Prostate gland (tissue), 2 donors: ENCODE results near the gene NDUFA13. TPM values are rescaled to one million over a fixed set of nuclear protein-coding genes. Genes with fewer than 3 reads are reported as not detected.

ENCODE experiments used
- DNase-seq: peaks from one replicate; pipeline ENCODE4 v3.0.0-alpha.2; 2019; ENCODE audit warnings: low spot score
- H3K27ac ChIP-seq, 2 donors: fragments of 200-600 bp; sonication (generic); 2 replicates each; pipeline ENCODE4 v1.5.1; 2017 to 2019
- H3K27me3 ChIP-seq: fragments of 200-600 bp; sonication (generic); replicated peaks from 2 replicates; pipeline ENCODE4 v1.5.1; 2019; ENCODE audit not compliant: insufficient read depth
- H3K36me3 ChIP-seq, 2 donors: fragments of 200-600 bp; sonication (generic); 1 replicate in 1 of 2; 2 replicates in 1 of 2; pipeline versions ENCODE4 v1.5.1 to v1.8.1; 2017 to 2019
- H3K4me1 ChIP-seq: fragments of 200-600 bp; sonication (generic); replicated peaks from 2 replicates; pipeline ENCODE4 v1.5.1; 2019
- H3K4me3 ChIP-seq, 2 donors: fragments of 200-600 bp; sonication (generic); 2 replicates each; pipeline ENCODE4 v1.5.1; 2017 to 2019
- H3K9me3 ChIP-seq: fragments of 200-600 bp; sonication (generic); 2 replicates; pipeline ENCODE4 v1.5.1; 2017
- POLR2A ChIP-seq: fragments of 450-650 bp; IDR thresholded peaks from one replicate; pipeline ENCODE4 v1.6.1; 2016; ENCODE audit warnings: antibody characterized with exemption, mild to moderate bottlenecking
- POLR2AphosphoS5 ChIP-seq: sonication (generic); formaldehyde crosslinking; IDR thresholded peaks from one replicate; pipeline ENCODE4 v1.6.1; 2017; ENCODE audit warnings: antibody characterized with exemption
- WGBS: methylation state at CpG from one replicate; pipeline ENCODE4 v1.1.5; 2018; 5-methylcytosine and 5-hydroxymethylcytosine counted together
- intact Hi-C: fragments of 100-400 bp; cut with DNase I; formaldehyde crosslinking; loops from one replicate; pipeline ENCODE4 v1.14.2; 2022
- total RNA-seq, 2 donors: library from RNA; depleted of rRNA; stranded (reverse); fragments of >200 nt; gene quantifications; one replicate each; pipeline ENCODE4 v1.1.0, GENCODE V29; 2016
- TF ChIP-seq, protein P1 (sequence below), 4 experiments: fragments of 200-600 bp in 2 of 4; fragments of 450-650 bp in 2 of 4; sonication (generic) in 2 of 4; IDR thresholded peaks; 1 replicate in 3 of 4; 2 replicates in 1 of 4; pipeline ENCODE4 v1.5.1; 2016 to 2019; ENCODE audit warnings: antibody characterized with exemption in 4 of 4, mild to moderate bottlenecking in 2 of 4, moderate library complexity in 2 of 4

The NDUFA13 gene
- total RNA-seq, 2 donors from 2014 or later, result 46.0 to 57.4 TPM

DNA sequence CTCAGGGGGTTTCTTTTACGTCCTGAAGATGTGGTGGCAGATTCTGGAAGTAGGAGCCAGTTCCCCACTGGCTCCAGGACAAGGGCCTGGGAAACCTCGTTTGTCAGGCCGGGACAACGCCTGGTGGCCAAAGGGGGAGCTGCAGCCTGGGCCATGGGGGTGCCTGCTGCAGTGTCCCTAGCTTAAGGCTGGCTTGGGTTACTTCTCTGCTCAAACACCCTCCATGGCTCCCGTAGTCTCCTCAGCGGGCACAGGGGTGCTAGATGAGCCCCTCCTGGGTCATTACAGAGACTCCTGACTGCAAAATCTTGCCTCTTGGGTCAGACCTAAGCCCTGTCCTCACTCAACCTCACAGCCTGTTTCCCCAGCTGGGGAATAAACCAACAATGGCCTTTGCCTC, 36.8 kb downstream of the NDUFA13 start:
- 49% methylated on average over 6 of the region's 6 CpGs for WGBS
- Histone ChIP-seq H3K4me3 (no peak overlapping the region), H3K4me1 (no peaks in the 10 kb centered on the region), H3K27me3 (peaks cover 2% of the 10 kb centered on the region), H3K27ac (no peak overlapping the region), H3K36me3 (no peaks in the 10 kb centered on the region), H3K9me3 (no peaks in the 10 kb centered on the region)
- TF ChIP-seq POLR2AphosphoS5, result no peak
- TF ChIP-seq, protein P1, sequence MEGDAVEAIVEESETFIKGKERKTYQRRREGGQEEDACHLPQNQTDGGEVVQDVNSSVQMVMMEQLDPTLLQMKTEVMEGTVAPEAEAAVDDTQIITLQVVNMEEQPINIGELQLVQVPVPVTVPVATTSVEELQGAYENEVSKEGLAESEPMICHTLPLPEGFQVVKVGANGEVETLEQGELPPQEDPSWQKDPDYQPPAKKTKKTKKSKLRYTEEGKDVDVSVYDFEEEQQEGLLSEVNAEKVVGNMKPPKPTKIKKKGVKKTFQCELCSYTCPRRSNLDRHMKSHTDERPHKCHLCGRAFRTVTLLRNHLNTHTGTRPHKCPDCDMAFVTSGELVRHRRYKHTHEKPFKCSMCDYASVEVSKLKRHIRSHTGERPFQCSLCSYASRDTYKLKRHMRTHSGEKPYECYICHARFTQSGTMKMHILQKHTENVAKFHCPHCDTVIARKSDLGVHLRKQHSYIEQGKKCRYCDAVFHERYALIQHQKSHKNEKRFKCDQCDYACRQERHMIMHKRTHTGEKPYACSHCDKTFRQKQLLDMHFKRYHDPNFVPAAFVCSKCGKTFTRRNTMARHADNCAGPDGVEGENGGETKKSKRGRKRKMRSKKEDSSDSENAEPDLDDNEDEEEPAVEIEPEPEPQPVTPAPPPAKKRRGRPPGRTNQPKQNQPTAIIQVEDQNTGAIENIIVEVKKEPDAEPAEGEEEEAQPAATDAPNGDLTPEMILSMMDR (IDR thresholded peaks at IDR 0.05), result peak in 2 of 4 experiments; percentile 25 to 44
- intact Hi-C loops, result no loop called here
- DNase-seq, result no peak

DNA sequence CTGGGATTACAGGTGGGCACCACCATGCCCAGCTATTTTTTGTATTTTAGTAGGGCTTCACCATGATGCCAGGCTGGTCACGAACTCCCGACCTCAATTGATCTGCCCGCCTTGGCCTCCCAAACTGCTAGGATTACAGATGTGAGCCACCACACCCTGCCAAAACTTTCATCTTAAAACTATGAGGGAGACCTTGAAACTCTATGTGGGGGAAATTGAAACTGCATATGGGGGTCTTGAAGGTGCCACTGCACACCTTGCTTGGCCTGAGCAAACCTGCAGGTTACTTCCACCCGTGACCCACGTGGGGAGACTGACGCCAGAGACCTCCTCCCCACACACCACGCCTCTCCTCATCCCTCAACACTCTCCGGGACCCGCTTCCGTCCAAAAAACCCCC, 37.6 kb downstream of the NDUFA13 start:
- Histone ChIP-seq H3K36me3 (no peaks in the 10 kb centered on the region), H3K9me3 (no peaks in the 10 kb centered on the region), H3K4me1 (no peaks in the 10 kb centered on the region), H3K4me3 (no peak overlapping the region), H3K27ac (no peak overlapping the region), H3K27me3 (peaks cover 2% of the 10 kb centered on the region)
- no peak for DNase-seq
- intact Hi-C loops, result no loop called here
- 91% methylated on average over 10 of the region's 10 CpGs for WGBS
- no peak for TF ChIP-seq POLR2AphosphoS5
- no peak for TF ChIP-seq POLR2A

DNA sequence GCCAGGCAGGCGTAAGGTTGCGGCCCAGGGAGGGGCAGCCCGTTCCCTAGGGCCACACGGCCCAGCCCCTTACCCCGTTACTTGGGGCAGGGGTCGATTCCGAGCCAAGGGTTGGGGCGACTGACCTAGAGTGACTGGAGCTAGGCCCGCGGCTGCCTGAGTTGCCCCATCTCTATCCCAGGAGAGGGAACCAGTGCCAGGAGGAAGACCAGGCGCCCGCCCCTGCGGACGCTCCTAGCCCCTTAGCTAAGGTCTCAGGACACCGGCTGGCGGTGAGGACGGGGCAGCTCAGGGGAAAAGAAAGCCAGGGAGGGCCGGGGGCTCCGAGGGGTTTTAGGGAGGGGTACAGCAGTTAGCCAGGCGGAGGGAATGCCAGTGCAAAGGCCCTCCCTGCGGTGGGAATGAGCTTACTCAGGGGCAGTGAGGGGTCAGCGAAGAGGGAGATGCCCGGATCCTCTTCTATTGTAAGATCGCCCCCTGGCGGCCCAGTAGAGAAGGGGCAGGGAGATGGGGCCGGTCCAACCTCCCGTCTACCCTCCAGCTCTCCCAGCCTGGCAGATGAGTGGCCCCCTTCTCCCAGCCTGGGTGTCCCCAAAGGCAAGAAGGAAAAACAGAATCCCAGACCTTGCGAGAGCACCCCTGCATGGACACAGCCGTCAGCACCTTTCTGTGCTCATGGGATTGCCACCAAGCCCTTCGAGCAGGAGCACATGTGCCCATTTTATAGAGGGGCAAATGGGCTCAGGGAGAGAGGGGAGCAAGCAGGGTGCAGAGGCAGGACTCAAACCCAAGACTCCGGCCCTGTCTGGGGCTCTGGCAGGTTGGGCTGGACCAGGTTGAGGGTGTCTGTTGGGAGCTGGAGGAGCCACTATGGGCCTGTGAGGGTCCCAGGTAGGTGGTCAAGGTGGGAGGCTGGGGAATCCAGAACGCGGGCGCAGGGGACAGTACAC, 38.3 kb downstream of the NDUFA13 start:
- Histone ChIP-seq H3K9me3 (no peaks in the 10 kb centered on the region), H3K4me3 (no peak overlapping the region), H3K4me1 (no peaks in the 10 kb centered on the region), H3K36me3 (no peaks in the 10 kb centered on the region), H3K27me3 (peaks cover 2% of the 10 kb centered on the region), H3K27ac (no peak overlapping the region)
- 69% methylated on average over 34 of the region's 34 CpGs for whole genome bisulfite sequencing
- DNase-seq, result no peak
- TF ChIP-seq POLR2AphosphoS5 (no peak), POLR2A (no peak)
- TF ChIP-seq, protein P1 (IDR thresholded peaks at IDR 0.05), result peak in 3 of 4 experiments; percentile 39 to 56 (median 52)
- intact Hi-C loops, result no loop called here

DNA sequence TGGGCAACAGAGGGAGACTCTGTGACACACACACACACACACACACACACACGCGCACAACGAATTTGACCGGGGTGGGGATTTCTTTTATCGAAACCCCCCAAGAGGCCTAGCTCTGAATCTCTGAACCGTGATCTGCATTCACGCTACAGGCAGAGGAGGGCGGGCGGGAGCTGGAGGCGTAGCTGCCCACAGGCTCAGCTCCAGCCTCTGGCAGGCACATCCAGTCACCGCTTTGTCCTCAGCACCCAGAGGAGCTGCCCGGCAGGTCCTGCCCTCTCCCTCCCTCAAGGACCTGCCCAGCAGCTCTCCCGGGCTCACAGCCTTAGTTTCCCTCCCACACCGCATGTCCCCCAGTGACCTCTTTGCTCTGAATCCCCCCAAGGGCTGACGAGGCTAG, 42.0 kb downstream of the NDUFA13 start:
- Histone ChIP-seq H3K4me1 (no peaks in the 10 kb centered on the region), H3K27ac (no peak overlapping the region), H3K36me3 (no peaks in the 10 kb centered on the region), H3K9me3 (no peaks in the 10 kb centered on the region), H3K4me3 (no peak overlapping the region), H3K27me3 (no peaks in the 10 kb centered on the region)
- intact Hi-C loops, result no loop called here
- no peak for TF ChIP-seq POLR2AphosphoS5
- TF ChIP-seq, protein P1 (IDR thresholded peaks at IDR 0.05), result no peak
- no peak for TF ChIP-seq POLR2A
- no peak for DNase-seq
- 82% methylated on average over 15 of the region's 15 CpGs for WGBS

DNA sequence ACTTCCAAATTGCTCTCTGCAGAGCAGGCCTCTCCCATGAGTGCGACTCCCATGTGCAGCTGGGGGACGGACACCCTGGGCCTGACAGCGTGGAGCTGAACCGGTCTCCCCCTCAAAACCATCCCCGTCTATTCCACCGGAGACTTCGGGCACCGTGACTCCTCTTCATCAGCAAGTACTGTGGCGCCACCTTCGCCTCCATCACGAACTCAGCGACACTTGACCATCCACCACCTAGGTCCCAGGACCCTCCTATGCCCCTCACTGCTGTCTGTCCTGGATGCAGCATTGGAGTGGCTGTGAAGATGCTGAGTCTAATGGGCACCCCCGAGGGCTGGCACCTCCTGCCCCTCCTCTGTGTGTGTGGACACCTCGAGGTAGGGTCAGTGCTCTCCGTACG, 42.6 kb downstream of the NDUFA13 start:
- intact Hi-C loops, result no loop called here

More for the DNA sequence above, 42.6 kb downstream of the NDUFA13 start:
- 93% methylated on average over 16 of the region's 16 CpGs for WGBS
- Histone ChIP-seq H3K27me3 (no peaks in the 10 kb centered on the region), H3K36me3 (no peaks in the 10 kb centered on the region), H3K9me3 (no peaks in the 10 kb centered on the region), H3K4me1 (no peaks in the 10 kb centered on the region), H3K4me3 (no peak overlapping the region), H3K27ac (no peak overlapping the region)
- no peak for DNase-seq
- TF ChIP-seq POLR2AphosphoS5, result no peak
- TF ChIP-seq, protein P1 (IDR thresholded peaks at IDR 0.05), result no peak
- TF ChIP-seq POLR2A, result no peak
